ENCODE data around the gene GDF10. TPM values are rescaled to one million over a fixed set of nuclear protein-coding genes. Genes with fewer than 3 reads are reported as not detected.
A peak's percentile ranks its signal among the peaks of the same experiment; 100 is the strongest.

Gene GDF10, protein sequence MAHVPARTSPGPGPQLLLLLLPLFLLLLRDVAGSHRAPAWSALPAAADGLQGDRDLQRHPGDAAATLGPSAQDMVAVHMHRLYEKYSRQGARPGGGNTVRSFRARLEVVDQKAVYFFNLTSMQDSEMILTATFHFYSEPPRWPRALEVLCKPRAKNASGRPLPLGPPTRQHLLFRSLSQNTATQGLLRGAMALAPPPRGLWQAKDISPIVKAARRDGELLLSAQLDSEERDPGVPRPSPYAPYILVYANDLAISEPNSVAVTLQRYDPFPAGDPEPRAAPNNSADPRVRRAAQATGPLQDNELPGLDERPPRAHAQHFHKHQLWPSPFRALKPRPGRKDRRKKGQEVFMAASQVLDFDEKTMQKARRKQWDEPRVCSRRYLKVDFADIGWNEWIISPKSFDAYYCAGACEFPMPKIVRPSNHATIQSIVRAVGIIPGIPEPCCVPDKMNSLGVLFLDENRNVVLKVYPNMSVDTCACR
- not detected for total RNA-seq

DNA sequence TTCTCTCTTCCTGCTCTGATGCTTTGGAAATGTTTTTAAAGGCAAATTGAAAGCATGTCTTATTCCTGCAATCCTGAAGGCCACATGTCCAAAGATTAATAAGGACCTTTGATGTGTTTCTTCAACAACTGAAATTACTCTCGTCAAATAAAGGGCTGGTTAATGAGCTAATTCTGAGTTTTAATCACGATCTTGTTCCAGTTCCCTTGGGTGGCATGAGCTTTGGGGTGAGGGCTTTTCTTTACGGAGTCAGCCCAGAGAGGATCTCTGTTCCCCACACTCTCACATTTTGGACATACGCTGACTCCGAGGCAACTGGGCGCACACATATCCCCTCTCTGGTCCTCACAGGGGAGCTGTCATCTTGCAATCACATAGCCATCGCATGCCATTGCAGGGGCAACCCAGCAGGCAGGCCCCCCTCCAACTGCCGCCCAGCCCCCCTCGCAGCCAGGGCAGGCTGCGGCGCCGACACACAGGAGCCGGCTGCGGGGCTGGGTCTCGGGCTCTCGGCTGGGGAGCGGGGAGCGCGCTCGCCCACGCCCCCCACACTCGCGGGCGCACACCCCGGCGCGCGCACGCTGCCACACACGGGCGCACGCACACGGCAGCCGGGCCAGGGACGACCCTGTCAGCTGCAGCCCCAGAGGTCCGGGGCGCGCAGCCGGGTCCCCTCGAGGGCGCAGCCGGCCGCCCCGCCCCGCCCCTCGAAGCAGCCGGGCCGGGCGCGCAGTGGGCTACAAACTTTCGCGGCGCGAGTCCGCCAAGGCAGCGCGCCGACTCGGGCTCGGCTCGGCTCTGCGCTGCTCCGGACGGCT is at the start of gene GDF10:
TSS of gene GDF10 (plus strand) at position 587 of the 818 bp plus-strand sequence. CDS start 455 bp downstream, outside the sequence.
- ATAC-seq = no peak

GRCh38 chr10:47252093-47252780 is 47.8 kb upstream of the GDF10 start:
- ATAC-seq = no peak

DNA sequence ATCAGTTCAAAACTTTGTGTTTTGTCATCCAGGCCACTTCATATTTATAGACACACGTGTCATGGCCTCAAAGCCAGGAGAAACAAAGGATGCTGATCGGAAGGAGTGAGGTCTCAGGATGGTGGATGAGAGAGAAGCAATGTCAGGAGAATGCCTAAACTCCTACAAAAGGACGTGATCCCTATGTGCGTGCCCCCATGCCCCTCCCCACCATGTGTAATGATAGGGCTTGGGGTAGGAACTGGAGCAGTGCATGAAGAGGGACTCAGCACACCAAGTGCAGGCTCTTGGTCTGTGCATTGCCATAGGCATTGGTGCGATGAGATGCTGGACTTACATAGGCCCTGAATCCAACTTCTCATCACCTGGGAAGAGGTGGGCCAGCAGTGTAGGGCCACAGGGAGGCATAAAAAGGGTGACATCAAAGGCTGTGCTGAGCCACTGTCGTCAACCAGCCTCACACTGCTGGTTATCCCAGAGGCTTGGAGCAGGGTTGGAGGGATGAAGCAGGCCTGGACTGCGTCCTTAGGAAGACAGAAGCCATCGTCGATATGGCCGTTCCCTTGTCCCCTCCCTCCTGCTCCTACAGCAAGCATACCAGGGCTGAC is 46.9 kb upstream of the GDF10 start:
- ATAC-seq = no peak

- peak; percentile 40 for ATAC-seq
Measured at GRCh38 chr10:47253651-47254375, 46.2 kb upstream of the GDF10 start.

GRCh38 chr10:47254611-47255010 is 45.4 kb upstream of the GDF10 start:
- no peak for ATAC-seq

DNA sequence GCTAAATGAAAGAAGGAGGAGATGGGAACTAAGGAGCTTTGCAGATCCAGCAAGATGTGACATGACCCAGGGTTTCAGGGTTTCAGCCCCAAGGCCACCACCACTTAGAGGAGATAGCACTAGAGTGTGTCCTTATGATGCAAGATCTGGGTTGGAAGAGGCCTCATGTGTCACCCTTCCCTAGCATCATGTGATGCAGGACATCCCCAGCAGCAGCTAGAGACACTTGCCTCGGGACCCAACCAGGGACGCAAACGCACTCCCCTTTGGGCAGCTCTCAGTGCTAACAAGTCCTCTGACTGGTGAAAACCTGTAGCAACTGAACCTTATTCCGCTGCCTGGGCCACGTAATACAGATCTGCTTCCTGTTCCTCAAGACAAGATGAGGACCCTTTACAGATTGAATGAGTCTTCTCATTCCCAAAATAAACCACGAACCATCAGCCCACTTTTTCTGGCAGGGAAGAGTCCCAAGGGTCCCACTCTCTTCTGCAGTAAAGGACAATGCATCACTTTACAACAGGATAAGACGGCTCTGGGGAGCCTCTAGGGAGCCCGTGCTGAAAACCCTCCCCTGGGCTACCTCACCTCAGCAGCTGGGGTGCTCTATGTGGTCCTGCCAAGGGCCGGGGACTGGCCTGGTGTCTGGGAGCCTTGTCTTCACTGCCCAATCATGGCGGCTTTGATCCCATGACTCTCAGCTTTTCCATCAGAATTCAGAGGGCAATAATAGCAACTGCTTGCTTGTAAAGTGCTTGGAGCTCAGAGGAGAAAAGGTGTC is 44.8 kb upstream of the GDF10 start:
- no peak for ATAC-seq

DNA sequence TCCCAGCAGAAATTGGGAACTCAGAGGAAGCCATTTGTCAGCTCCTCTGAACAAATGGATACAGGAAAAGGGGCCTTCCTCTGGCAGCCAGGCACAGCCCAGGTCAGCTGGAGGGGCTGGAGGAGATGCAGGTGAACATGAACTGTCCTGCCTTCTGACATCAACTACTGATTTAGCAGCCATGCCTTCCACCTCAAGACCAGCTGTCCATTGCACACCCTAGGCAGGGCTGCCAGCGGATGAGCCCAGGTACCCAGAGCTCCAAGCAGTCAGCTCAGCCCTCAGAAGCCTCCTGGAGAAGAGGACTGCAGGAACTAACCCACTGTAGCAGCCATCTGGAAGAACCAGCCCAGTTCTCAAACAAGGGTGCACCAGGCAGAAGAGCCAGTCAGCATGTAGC is 44.1 kb upstream of the GDF10 start:
- ATAC-seq = no peak

GRCh38 chr10:47256751-47257336 is 43.2 kb upstream of the GDF10 start:
- no peak for ATAC-seq

- no peak for ATAC-seq
Measured at GRCh38 chr10:47257396-47258120, 42.4 kb upstream of the GDF10 start.

DNA sequence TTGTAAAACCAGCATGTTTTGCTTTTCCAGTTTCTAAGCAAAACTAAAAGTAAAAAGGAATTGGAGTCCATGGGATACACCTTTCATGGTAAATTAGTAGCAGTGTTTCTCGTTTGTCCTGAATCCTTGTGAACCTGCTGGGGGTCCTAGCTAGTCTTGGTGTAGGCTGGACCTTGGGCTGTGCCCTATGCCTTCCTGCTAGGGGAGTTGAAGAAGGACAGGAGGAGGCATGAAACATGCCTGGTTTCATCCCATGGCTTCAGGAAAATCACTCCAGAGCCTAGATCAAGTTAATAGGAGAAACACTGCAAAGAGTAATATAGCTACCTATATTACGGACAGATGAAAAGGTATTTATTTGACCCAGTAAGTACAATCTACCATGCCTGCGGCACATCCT is 41.1 kb upstream of the GDF10 start:
- ATAC-seq = no peak

DNA sequence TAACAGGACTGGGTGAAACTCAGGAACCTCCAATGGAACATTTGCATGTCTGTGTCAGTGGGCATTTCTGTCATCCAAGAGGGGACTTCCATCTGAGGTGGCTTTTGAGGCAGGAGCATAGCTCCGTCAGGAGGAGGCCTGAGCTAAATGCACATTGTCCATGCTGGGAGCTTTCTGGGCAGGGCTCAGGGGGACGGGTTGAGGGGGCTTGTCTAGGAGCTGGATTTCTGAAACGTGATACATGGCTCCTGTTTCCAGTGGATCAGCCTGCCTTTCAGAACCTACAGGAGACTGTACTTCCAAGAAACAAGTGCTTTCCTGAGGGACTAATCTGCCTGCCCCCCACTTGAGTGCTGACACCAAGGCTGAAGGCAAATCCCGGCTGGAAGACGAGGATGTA is 40.5 kb upstream of the GDF10 start:
- no peak for ATAC-seq

DNA sequence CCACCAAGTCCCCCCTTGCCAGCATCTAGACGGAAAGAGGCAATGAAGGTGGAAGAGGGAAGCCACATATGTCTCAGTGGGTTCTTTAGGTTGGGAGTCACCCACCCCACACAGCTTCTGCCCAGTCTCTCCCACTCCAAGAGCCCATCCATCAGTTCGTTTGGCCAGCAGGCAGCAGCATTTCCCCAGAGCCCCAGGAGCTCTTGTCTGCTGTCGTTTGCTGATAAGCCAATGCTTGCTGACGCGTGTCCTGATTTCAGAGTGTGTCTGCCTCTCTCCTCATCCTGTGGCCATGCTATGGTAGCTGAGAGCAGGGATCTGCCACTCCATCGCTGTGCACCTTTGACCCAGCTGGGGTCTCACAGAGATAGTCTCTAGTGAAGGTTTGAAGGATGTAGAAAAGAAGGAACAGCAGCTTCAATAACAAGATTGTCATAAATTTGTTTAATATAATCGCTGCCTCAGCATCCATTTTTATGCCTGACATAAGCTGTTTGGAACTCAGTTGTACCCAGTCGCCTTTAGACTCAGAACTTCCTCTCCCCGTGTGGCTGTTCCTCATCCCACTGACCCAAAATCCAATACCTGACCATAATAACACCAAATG is 39.4 kb upstream of the GDF10 start:
- ATAC-seq = no peak

DNA sequence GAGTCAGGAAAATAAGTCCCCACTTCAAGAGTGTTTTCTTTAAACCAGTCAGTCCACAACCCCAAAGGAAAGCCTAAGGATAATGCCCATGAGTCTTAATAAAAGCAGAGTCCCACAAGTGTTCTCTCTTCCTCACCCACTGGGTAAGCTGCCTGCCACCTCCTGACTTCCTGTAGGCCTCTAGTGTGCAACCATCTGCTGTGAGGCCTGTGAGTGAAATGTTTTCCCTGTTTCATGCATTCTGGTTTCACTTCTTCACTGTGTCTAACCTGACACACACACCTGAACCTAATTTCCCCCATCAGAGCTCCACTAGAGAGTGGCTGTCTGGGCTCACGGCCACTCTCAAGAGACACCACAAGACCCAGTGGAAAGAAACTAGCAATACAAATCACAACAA is 38.9 kb upstream of the GDF10 start:
- ATAC-seq = peak; percentile 66

GRCh38 chr10:47261556-47261955 is 38.4 kb upstream of the GDF10 start:
- no peak for ATAC-seq

GRCh38 chr10:47262606-47263533 is 37.1 kb upstream of the GDF10 start:
- ATAC-seq = no peak

DNA sequence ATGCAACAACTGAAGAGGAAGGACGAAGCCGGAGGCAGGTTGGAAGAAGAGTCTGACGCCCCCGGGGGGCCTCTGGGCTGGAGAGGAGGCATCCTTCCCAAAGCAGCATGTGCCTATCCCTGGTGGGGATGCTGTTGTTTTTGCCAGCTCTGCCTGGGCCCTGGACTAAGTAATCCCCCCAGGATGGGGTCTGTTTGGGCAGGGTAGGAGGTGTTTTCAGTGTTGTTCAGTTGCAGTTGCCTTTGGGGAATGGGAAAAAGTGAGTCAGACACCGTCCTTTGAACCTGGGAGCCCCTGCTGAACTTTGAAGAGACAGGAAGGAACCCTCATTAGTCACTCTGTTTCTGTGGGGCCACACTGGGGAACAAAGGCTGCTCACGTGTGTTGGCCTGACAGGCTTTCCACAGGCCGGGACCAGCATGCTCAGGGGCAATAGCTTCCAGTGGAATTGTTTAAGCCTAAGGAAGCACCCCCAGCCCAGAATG is 35.2 kb upstream of the GDF10 start:
- no peak for ATAC-seq

GRCh38 chr10:47266602-47267001 is 33.4 kb upstream of the GDF10 start:
- no peak for ATAC-seq

GRCh38 chr10:47268696-47269095 is 31.3 kb upstream of the GDF10 start:
- no peak for ATAC-seq

Data from esophagus mucosa (tissue), 1 donor.